NCI-H748 treated with DMSO at 0.1 percent for 48 hours (cell line): ENCODE measurements around the gene EEFSEC.

Experiments used
- DNase-seq: peaks from one replicate; lab custom pipeline; 2025; lab: John Stamatoyannopoulos, UW

Gene EEFSEC

DNA sequence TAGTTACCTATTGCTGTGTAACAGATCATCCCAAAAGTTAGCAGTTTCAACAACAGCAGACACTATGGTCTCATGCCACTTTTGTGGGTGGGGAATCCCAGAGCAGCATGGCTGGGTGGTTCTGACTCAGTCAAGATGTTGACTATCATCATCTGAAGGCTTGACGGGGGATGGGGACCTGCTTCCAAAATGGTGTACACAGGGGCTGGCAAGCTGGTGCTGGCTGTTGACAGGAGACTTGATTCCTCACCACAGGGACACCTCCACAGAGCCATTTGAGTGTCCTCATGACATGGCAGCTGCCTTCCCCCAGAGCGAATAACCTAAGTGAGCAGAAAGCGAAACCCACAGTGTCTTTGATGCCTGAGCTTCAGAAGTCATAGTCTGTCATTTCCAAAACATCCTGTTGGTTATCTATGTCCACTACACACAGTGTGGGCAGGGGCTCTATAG lies 294.3 kb downstream of the EEFSEC start:
- DNase-seq: no peak

DNA sequence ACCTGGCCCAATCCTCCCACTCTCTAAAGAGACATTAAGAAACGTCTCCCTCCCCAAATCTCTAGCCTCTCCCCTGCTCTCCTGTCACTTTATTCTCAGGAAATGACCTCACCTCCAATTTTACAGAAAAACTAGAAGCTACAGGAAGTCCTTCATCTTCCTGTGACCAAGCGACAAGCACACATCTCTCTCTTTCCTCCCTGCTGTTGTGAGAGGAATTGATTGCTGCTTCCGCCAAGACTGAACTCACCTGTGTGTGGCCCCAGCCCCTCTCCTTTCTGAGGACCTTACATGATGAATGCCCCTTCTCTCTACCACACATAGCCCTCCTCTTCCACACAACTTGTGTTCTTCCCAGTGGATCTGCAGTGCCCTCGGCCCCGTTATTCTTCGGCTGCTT lies 295.2 kb downstream of the EEFSEC start:
- no peak for DNase-seq

DNA sequence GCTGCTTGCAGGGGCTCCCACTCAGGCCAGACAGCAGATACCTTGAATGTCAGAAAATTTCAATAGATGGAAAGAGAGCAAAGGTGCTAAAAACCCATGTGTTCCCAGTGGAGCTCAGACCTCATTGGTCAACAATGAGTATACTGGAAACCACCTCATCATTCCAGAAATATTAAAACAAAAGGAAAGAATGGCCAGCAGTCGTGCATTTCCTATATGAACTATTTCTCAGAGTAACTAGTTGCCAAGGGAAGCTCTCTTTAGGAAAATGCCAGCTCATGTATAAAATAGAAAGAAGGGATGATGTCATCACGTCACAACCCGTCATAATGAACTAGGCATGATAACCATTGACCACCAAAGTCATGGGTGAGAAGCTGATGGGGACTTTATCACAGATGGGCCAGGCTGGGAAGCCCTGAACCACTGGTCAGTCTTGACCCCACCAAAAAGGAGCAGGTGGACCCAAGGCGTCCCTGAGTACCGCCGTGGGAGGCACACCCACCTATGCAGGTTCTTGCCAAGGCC lies 295.9 kb downstream of the EEFSEC start:
- no peak for DNase-seq

DNA sequence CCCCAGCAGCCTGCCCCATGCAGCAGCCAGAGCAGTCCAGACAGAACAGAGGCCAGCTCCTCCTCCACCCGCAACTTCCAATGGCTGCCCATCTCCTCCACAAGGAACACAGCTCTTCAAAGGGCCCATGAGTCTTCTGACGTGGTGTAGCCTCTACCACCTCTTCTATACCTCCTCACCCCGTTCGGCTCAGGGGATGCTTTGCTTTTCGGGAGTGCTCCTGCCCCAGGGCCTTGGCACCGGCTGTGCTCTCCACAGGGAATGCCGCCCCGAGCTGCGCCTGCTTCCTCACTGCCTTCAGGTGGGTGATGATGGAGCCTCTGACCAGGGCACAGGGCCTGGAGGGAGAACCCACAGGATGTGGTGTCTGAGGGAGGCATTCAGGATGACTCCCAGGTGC lies 298.8 kb downstream of the EEFSEC start:
- DNase-seq: no peak

DNA sequence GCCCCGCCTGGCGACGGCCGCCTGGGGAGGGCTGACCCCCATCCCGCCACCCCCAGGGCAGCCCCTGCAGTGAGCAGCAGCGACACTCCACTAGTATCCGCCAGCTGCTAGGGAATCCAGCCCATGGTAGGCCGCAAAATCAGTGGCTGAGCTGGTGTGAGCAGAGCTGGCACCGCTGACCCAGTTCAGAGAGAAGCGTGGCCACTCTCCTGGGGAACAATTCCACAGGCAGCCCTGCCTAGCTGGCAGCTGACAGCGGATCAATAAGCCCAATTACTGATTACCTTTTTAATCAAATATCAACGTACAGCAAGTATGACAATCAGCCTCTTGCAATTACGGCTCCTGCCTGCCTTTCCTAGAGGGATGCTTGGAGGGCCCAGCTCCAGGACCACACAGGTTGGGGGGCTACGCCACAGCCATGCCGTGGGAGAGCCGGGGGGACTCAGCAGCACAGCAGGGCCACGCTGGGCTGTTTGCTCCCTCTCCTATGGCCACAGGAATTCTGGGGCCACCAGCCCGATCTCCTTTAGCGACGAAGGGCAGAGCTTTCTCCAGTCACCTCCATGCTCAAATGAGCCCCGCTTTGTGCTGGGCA lies 299.5 kb downstream of the EEFSEC start:
- DNase-seq: no peak

DNA sequence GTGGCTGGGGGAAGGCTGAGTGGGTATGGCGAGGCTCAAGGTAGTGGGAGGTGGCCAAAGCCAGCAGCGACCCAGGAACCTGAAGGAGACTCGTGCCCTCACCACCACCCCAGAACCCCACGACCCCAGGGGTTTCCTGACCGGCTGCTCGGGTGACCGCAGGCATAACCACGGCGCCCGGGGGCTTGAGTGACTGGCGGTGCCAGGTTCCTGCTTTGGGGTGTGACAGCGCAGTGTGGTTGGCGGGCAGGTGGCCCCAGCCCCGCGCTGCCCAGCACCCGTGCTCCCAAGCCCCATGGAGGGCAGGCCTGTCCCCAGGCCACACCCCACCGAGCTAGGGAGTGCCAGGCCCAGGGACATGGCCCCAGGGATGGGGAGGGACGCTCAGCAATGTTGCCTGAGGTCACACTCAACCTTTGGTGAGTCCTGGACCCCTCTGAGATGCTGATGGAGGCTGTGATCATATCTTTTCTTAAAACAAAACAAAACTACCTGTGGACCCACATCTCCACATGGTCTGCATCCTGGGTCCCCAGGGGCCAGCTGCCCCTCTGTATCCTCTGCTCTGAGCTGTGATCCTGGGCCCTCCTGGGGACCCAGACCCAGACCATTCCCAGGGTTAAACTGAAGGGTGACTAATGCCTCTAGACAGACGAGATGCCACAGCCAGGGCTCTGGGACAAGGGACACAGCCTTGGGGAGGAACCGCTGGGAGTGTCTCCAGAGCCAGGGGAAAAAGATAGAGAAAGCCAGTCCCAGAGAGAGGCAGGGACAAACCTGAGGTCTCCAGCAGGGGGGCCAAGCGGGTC lies 300.4 kb downstream of the EEFSEC start:
- no peak for DNase-seq

DNA sequence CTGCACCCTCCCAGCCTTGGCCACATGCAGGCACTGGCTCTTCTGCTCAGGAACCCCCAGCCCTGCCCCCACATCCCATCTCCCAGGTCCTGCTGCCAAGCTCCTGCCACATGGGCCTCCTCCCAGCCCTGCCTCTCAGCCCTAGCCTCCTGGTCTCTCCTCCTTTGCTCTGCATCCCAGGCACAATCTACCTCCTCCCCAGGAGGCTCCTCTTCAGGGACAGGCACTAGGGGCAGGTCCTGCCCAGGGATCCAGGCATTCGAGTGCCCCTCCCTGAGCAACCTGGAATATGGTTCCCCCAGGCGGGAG lies 301.0 kb downstream of the EEFSEC start:
- DNase-seq: no peak

DNA sequence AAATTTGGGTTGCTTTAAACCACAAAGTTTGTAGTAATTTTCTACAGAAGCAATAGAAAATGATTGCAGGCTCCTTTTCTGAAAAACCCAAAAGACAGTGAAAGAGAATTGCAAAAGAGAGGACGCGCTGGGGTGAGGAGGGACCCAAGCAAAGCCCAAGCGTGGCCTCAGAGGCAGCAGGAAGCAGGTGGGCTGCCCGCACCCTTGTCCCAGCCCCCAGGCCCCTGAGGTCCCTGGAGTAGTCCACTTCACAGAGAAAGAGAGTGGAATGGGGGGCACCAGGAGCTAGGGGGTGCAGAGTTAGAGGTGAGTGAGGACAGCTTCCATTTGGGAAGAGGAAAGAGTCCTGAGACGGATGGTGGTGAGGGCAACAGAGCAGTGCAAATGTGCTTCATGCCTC lies 301.8 kb downstream of the EEFSEC start:
- DNase-seq: no peak

DNA sequence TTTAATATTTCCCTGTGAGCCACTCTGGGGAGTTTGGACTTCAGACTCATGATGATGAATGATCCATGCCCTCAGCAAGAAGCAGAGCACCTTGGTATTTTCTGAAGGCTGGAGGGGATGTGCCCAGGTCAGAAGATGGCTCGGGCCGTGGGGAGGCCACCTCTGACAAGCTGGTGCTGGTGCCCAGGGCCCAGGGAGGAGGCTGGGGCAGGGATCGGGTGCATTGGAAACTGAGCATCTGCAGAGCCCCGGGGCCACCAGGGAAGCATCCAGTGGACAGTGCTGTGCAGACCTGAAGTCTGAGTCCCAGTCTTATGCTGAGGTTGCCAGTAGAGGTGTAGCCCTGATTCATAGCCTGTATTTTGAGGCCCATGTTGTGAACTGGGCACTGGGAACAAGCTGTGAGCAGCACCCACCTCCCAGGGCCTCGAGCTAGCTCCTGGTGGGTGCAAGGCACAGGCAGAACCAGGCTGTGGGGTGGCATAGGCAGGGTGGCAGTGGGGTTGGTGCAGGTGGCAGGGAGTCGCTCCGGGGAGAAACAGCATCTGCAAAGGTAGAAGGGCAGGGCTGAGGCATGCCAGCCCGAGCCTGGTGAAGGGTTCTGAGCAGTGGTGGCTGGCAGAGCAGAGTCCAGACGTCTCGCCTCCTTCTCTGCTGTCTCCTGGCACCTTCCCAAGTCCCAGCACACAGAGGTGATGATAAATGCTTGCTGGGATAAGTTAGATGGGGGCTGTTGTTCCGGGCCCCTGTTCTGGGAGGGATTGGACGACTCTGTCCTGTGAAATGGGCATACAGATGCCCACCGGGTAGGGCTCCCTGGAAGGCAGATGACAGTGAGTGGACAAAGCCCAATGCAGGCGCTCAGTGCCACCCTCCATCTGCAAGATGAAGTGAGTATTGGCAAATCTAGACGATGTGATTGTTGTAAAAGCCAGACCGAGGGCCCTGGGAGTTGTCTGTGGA lies 302.8 kb downstream of the EEFSEC start:
- no peak for DNase-seq

DNA sequence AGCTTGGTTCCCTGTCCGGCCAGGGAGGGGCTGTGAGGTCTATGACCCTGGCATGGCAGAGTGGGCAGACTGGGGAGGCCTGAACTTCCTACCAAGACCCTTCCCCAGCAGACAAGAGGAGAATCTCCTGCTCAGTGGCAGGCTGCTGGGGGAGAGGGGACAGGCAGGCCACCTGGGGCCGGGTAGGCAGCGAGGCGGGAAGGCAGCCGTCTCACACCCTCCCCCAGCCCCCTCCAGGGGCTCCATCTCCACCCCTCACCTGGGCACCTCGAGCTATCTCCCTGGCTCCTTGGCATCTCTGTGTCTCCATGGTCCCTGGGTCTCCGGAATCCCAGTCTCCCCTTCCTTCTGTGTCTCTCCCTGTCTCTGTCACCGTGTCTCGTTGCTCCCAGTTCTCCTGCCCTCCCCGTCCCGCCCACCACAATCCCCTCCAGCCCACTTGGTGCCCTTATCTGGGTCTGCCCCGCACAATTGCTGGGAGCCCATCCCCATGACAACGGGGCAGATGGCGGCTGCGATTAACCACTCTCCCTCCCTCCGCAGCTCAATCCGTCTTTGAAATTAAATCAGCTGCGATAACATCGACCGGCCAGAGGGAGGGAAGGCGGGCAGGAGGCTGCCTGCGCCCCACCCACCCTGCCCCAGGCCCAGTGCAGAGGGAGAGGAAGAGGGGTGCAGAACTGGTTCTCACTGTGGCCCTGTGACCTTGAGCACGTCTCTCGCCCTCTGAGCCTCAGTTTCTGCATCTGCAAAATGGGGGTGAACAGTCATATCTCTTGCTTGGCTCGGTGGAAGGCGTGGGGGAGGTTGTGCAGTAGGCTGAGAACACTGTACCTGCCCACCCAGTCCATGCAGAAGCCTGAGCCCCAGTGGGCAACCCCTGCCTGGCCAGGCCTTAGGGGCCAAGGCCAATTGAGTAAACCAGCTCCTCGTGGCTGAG lies 303.8 kb downstream of the EEFSEC start:
- DNase-seq: no peak

DNA sequence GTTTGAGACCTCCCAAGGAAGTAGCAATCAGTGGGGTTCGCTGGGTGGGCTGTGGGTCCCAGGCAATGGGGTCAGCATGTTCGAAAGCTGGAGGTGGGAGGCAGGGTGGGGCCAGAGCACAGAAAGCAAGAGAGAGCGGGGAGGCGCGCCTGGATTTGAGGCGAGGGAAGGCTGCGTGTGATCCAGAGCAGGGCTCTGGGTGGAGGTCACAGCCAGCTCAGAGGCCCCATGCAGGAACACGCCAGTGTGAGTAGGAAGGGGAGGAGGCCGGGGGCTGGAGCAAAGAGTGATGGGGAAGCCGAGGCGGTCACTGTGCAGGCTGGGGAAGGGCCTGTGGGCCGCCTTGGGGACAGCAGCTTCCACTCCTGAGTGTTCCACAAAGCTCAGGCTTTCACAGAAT lies 304.7 kb downstream of the EEFSEC start:
- no peak for DNase-seq
